ENCODE data around the gene KIF25. TPM values are rescaled to one million over a fixed set of nuclear protein-coding genes. Genes with fewer than 3 reads are reported as not detected.

Gene KIF25
- total RNA-seq, 3 donors from 2014 or later, result 0.14 to 1.1 (median 0.41) TPM

DNA sequence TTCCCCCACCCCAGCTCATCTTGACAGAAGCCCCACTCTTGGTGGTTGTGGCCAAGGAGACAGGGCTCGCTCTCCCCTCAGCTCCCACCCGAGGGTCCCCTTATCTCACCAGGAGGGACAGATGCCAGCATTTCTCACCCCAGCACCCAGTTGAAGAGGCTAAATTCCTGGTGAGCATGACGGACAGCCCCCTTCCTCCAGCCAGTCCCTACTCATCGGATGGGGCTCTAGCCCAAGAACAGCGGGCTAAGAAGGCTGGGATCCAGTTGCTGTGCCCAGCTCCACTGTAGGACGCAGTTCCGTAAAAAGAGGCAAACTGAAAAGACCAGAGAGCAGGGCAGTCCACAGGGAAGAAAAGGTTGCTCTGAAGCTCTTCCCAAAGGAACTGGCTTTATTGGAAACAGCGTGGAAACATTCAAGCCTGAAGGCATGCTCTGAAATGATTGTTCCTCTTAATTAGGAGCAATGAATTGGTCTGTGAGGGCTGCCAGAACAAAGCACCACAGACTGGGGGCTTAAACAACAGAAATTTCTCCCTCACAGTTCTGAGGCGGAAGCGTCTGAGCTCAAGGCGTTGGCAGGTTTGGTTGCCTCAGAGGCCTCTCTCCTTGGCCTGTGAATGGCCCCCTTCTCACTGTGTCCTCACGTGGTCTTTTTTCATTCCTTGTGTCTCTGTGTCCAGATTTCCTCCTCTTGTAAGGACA, 17.9 kb upstream of the KIF25 start:
- ATAC-seq, result no peak
- intact Hi-C loops (cut with DNase I, micrococcal nuclease), result no loop called here
- H3K9me3 ChIP-seq, result no peaks in the 10 kb centered on the region

GRCh38 chr6:167980911-167981580, 16.4 kb upstream of the KIF25 start:
- no peaks in the 10 kb centered on the region for H3K36me3 ChIP-seq (ENCODE audit: low read depth)
- no peak for DNase-seq
- TF ChIP-seq, protein P1, sequence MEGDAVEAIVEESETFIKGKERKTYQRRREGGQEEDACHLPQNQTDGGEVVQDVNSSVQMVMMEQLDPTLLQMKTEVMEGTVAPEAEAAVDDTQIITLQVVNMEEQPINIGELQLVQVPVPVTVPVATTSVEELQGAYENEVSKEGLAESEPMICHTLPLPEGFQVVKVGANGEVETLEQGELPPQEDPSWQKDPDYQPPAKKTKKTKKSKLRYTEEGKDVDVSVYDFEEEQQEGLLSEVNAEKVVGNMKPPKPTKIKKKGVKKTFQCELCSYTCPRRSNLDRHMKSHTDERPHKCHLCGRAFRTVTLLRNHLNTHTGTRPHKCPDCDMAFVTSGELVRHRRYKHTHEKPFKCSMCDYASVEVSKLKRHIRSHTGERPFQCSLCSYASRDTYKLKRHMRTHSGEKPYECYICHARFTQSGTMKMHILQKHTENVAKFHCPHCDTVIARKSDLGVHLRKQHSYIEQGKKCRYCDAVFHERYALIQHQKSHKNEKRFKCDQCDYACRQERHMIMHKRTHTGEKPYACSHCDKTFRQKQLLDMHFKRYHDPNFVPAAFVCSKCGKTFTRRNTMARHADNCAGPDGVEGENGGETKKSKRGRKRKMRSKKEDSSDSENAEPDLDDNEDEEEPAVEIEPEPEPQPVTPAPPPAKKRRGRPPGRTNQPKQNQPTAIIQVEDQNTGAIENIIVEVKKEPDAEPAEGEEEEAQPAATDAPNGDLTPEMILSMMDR (IDR thresholded peaks at IDR 0.05), result no peak
- H3K4me1 ChIP-seq (ENCODE audit: low read depth), result no peaks in the 10 kb centered on the region
- no peaks in the 10 kb centered on the region for H3K9me3 ChIP-seq
- intact Hi-C loops (cut with DNase I, micrococcal nuclease), result no loop called here
- H3K4me3 ChIP-seq, result no peak overlapping the region
- ATAC-seq, result no peak

More for the DNA sequence above, 17.9 kb upstream of the KIF25 start:
- H3K4me1 ChIP-seq (ENCODE audit: low read depth), result peaks cover 7% of the 10 kb centered on the region
- no peak overlapping the region for H3K4me3 ChIP-seq
- no peak for DNase-seq
- TF ChIP-seq, protein P1 (IDR thresholded peaks at IDR 0.05), result no peak
- H3K36me3 ChIP-seq (ENCODE audit: low read depth), result no peaks in the 10 kb centered on the region

DNA sequence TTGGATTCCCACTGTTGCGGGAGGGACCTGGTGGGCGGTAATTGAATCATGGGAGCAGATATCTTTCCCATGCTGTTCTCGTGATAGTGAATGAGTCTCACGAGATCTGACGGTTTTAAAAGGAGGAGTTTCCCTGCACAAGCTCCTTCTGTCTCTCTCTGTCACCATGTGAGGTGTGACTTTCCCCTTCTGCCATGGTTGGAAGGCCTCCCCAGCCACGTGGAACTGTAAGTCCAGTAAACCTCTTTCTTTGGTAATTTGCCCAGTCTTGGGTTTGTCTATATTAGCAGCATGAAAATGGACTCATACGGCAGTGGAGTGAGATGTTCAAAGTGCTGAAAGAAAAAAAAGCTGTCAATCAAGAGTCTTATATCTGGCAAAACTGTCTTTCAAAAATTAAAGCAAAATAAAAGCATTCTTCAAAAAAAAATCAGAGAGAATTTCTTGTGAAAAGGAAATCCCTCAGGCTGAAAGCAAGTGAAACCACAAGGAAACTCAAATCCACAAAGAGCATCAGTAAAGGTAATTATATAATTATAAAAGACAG, 15.5 kb upstream of the KIF25 start:
- H3K36me3 ChIP-seq (ENCODE audit: low read depth), result no peaks in the 10 kb centered on the region
- ATAC-seq (no peak), DNase-seq (no peak)
- intact Hi-C loops (cut with DNase I, micrococcal nuclease), result no loop called here
- H3K4me3 ChIP-seq, result no peak overlapping the region
- no peaks in the 10 kb centered on the region for H3K4me1 ChIP-seq (ENCODE audit: low read depth)
- no peaks in the 10 kb centered on the region for H3K9me3 ChIP-seq
- TF ChIP-seq, protein P1 (IDR thresholded peaks at IDR 0.05), result no peak

DNA sequence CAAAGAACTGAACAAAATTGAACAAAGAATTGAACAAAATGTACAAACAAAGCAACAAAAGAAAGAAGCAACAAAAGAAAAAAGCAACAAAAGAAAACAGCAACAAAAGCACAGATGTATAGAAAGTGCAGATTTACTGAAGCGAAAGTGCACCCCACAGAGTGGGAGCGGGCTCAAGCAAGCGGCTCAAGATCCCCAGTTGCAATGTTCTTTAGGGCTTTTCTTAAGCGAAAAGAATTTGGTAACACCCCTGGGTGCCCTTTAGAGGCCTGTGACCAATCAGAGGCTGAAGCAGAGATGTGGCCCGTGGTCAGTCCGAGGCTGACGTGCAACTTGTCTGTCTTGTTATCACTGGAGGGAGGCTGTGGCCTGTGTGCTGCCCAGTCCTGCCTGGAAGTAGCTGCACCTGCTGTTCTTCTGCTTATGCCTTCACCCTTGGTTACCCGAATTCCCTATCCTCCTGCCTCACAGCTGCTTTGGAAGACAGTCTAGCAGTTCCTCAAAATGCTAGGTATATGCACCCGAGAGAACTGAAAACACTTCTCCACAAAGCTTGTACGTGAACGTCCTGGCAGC, 13.2 kb upstream of the KIF25 start:
- H3K4me3 ChIP-seq, result no peak overlapping the region
- no peaks in the 10 kb centered on the region for H3K36me3 ChIP-seq (ENCODE audit: low read depth)
- intact Hi-C loops (cut with DNase I, micrococcal nuclease), result no loop called here
- TF ChIP-seq, protein P1 (IDR thresholded peaks at IDR 0.05), result no peak
- ATAC-seq, result no peak
- no peaks in the 10 kb centered on the region for H3K4me1 ChIP-seq (ENCODE audit: low read depth)
- DNase-seq, result no peak
- H3K9me3 ChIP-seq, result no peaks in the 10 kb centered on the region

GRCh38 chr6:167984876-167985604, 12.4 kb upstream of the KIF25 start:
- H3K36me3 ChIP-seq (ENCODE audit: low read depth), result no peaks in the 10 kb centered on the region
- DNase-seq (no peak), ATAC-seq (no peak)
- no peak overlapping the region for H3K4me3 ChIP-seq
- TF ChIP-seq, protein P1 (IDR thresholded peaks at IDR 0.05), result no peak
- intact Hi-C loops (cut with DNase I, micrococcal nuclease), result no loop called here
- H3K9me3 ChIP-seq, result no peaks in the 10 kb centered on the region
- no peaks in the 10 kb centered on the region for H3K4me1 ChIP-seq (ENCODE audit: low read depth)

Data from mucosa of descending colon (tissue), 3 donors.